Mesendoderm (in vitro differentiated cells): ENCODE data around the gene TRIM28.

Experiments
- DNase-seq: peaks from one replicate; pipeline ENCODE4 v3.0.0; 2013
- H2AK5ac ChIP-seq: 2 replicates; pipeline ENCODE4 v1.6.1; 2013; ENCODE audit warnings: low read length, inconsistent platforms
- H2BK120ac ChIP-seq: 2 replicates; pipeline ENCODE4 v1.6.1; 2013; ENCODE audit warnings: low read depth, mild to moderate bottlenecking, low read length, moderate library complexity, mixed read lengths
- H2BK15ac ChIP-seq: replicated peaks from 2 replicates; pipeline ENCODE4 v1.6.1; 2013; ENCODE audit warnings: low read depth, mild to moderate bottlenecking, moderate library complexity
- H2BK5ac ChIP-seq: 2 replicates; pipeline ENCODE4 v1.6.1; 2013; ENCODE audit warnings: low read length, inconsistent platforms
- H3K18ac ChIP-seq: 2 replicates; pipeline ENCODE4 v1.6.1; 2013; ENCODE audit warnings: mild to moderate bottlenecking, low read length, mixed read lengths
- H3K23ac ChIP-seq: one replicate; pipeline ENCODE4 v1.6.1; 2013; ENCODE audit warnings: low read length
- H3K27ac ChIP-seq: 2 replicates; pipeline ENCODE4 v1.5.1; 2013; ENCODE audit warnings: low read depth, mild to moderate bottlenecking, inconsistent platforms, low read length, moderate library complexity
- H3K27me3 ChIP-seq: 2 replicates; pipeline ENCODE4 v1.6.1; 2013; ENCODE audit warnings: low read length, control low read depth, mild to moderate bottlenecking, inconsistent platforms; ENCODE audit not compliant: insufficient read depth, poor library complexity
- H3K36me3 ChIP-seq: 2 replicates; pipeline ENCODE4 v1.6.1; 2013; ENCODE audit warnings: low read length, inconsistent platforms; ENCODE audit not compliant: control insufficient read depth, insufficient read depth
- H3K4ac ChIP-seq: one replicate; pipeline ENCODE4 v1.6.1; 2013; ENCODE audit warnings: low read depth, mild to moderate bottlenecking, low read length, moderate library complexity
- H3K4me1 ChIP-seq: 2 replicates; pipeline ENCODE4 v1.6.1; 2013; ENCODE audit warnings: low read depth, low read length, inconsistent platforms; ENCODE audit not compliant: control insufficient read depth
- H3K4me2 ChIP-seq: 2 replicates; pipeline ENCODE4 v1.6.1; 2013; ENCODE audit warnings: low read length
- H3K4me3 ChIP-seq: 2 replicates; pipeline ENCODE4 v1.5.1; 2013; ENCODE audit warnings: mild to moderate bottlenecking, low read length
- H3K56ac ChIP-seq: one replicate; pipeline ENCODE4 v1.6.1; 2013; ENCODE audit warnings: low read length
- H3K79me1 ChIP-seq: 2 replicates; pipeline ENCODE4 v1.6.1; 2013; ENCODE audit warnings: low read length, inconsistent platforms
- H3K79me2 ChIP-seq: 2 replicates; pipeline ENCODE4 v1.6.1; 2013; ENCODE audit warnings: mild to moderate bottlenecking, low read length; ENCODE audit not compliant: control insufficient read depth, insufficient read depth
- H3K9ac ChIP-seq: 2 replicates; pipeline ENCODE4 v1.6.1; 2013; ENCODE audit warnings: low read length, inconsistent platforms
- H4K5ac ChIP-seq: one replicate; pipeline ENCODE4 v1.6.1; 2013; ENCODE audit warnings: low read length
- H4K8ac ChIP-seq: one replicate; pipeline ENCODE4 v1.6.1; 2013; ENCODE audit warnings: low read depth, mild to moderate bottlenecking, control low read depth, low read length, moderate library complexity
- WGBS: extraction: QIAGEN DNeasy Blood & Tissue Kit; methylation state at CpG from one replicate; pipeline ENCODE4 v1.1.7; 2013; ENCODE audit warnings: low lambda C conversion rate, missing lambda C conversion rate; ENCODE audit not compliant: insufficient coverage; ENCODE audit errors: extremely low coverage; 5-methylcytosine and 5-hydroxymethylcytosine counted together

Gene TRIM28

DNA sequence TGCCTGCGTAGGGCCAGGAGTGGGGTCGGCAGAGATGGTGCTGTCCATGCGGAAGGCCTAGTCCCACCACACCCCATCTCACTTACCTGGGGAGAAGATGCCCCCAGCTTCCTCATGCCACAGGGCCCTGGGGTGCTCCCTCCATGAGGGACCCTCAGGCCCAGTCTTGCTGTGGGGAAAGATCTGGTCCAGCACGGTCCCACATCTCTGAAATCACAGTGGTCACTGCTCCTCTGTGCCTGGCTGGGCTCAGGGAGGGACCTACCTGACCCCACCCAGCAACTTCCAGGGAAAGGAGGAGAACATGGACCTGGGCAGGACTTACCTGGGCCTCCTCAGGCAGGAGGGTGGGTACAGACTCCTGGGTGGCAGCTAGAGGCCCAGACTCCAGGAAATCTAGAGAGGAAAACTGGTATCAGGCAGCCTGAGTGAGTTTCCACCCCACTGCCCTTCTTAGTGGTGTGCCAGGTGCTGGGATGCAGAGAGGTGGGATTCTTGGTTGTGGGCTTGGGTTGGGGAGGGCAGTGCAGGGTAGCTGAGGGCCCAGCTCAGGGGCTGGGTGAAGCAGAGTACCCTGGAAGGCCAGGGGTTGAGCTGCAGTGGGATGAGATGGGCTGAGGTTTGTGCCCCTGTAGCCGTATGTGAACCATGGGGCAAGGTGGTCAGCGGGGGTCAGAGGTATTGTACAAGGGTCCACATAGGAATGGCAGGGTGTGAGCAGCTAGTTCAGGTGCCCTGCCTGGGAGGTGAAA lies 25.5 kb downstream of the TRIM28 start:
- H4K5ac ChIP-seq: no peak overlapping the region
- peaks cover 6% of the 10 kb centered on the region for H3K36me3 ChIP-seq
- H3K9ac ChIP-seq: no peak overlapping the region
- H2BK120ac ChIP-seq: no peak overlapping the region
- H3K4me3 ChIP-seq: no peak overlapping the region
- H3K79me2 ChIP-seq: no peaks in the 10 kb centered on the region
- H4K8ac ChIP-seq: no peak overlapping the region
- no peak overlapping the region for H2BK5ac ChIP-seq
- DNase-seq: no peak
- no peak overlapping the region for H3K4me2 ChIP-seq
- no peak overlapping the region for H2AK5ac ChIP-seq
- H2BK15ac ChIP-seq: no peak overlapping the region
- H3K4me1 ChIP-seq: peaks cover 3% of the 10 kb centered on the region
- no peaks in the 10 kb centered on the region for H3K27me3 ChIP-seq
- no CpG with 5 or more reads among the region's 6 CpGs for WGBS
- H3K56ac ChIP-seq: no peak overlapping the region
- H3K4ac ChIP-seq: no peak overlapping the region
- no peaks in the 10 kb centered on the region for H3K79me1 ChIP-seq
- no peak overlapping the region for H3K18ac ChIP-seq
- no peak overlapping the region for H3K27ac ChIP-seq
- no peak overlapping the region for H3K23ac ChIP-seq

- H3K36me3 ChIP-seq: peaks cover 6% of the 10 kb centered on the region
- no peak overlapping the region for H3K56ac ChIP-seq
- no peak overlapping the region for H3K18ac ChIP-seq
- no CpG with 5 or more reads among the region's 8 CpGs for WGBS
- H3K27ac ChIP-seq: no peak overlapping the region
- no peaks in the 10 kb centered on the region for H3K79me2 ChIP-seq
- H2AK5ac ChIP-seq: no peak overlapping the region
- no peak overlapping the region for H3K4me2 ChIP-seq
- H2BK120ac ChIP-seq: no peak overlapping the region
- H2BK5ac ChIP-seq: no peak overlapping the region
- H3K27me3 ChIP-seq: no peaks in the 10 kb centered on the region
- no peak overlapping the region for H2BK15ac ChIP-seq
- H3K4me3 ChIP-seq: no peak overlapping the region
- H3K4me1 ChIP-seq: peaks cover 3% of the 10 kb centered on the region
- H3K79me1 ChIP-seq: no peaks in the 10 kb centered on the region
- no peak overlapping the region for H3K9ac ChIP-seq
- H4K8ac ChIP-seq: no peak overlapping the region
- no peak for DNase-seq
- H4K5ac ChIP-seq: no peak overlapping the region
- no peak overlapping the region for H3K4ac ChIP-seq
- no peak overlapping the region for H3K23ac ChIP-seq
Observed at GRCh38 chr19:58569943-58570670, 26.2 kb downstream of the TRIM28 start.

GRCh38 chr19:58570770-58571574 lies 27.1 kb downstream of the TRIM28 start:
- no peak overlapping the region for H4K5ac ChIP-seq
- no peak overlapping the region for H4K8ac ChIP-seq
- no peak overlapping the region for H3K18ac ChIP-seq
- no peak overlapping the region for H3K4me2 ChIP-seq
- H3K9ac ChIP-seq: no peak overlapping the region
- H3K23ac ChIP-seq: no peak overlapping the region
- H3K4me3 ChIP-seq: no peak overlapping the region
- no peaks in the 10 kb centered on the region for H3K79me2 ChIP-seq
- H3K79me1 ChIP-seq: no peaks in the 10 kb centered on the region
- H2BK15ac ChIP-seq: no peak overlapping the region
- peaks cover 6% of the 10 kb centered on the region for H3K36me3 ChIP-seq
- H3K27ac ChIP-seq: no peak overlapping the region
- H3K27me3 ChIP-seq: no peaks in the 10 kb centered on the region
- H2BK120ac ChIP-seq: no peak overlapping the region
- WGBS: no CpG with 5 or more reads among the region's 25 CpGs
- no peak for DNase-seq
- H3K4ac ChIP-seq: no peak overlapping the region
- H2AK5ac ChIP-seq: no peak overlapping the region
- no peak overlapping the region for H3K56ac ChIP-seq
- peaks cover 3% of the 10 kb centered on the region for H3K4me1 ChIP-seq
- H2BK5ac ChIP-seq: no peak overlapping the region

DNA sequence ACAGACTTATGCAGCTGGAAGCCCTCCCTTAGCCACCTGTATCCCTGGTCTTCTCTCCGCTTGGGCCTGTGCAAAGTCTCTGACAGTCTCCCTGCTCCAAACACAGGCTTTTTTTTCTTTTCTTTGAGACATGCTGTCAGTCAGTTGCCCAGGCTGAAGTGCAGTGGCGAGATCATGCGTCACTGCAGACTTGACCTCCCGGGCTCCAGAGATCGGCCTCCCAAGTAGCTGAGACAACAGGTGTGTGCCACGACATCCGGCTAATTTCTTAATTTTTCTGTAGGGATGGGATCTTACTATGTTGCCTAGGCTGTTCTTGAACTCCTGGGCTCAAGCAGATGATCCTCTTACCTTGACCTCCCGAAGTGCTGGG lies 27.7 kb downstream of the TRIM28 start:
- peaks cover 3% of the 10 kb centered on the region for H3K4me1 ChIP-seq
- no peak overlapping the region for H4K5ac ChIP-seq
- no peak overlapping the region for H2BK5ac ChIP-seq
- no peak overlapping the region for H4K8ac ChIP-seq
- no peak overlapping the region for H3K18ac ChIP-seq
- no peak overlapping the region for H3K27ac ChIP-seq
- no peak overlapping the region for H3K4me3 ChIP-seq
- H2AK5ac ChIP-seq: no peak overlapping the region
- no peak overlapping the region for H3K4ac ChIP-seq
- no peaks in the 10 kb centered on the region for H3K27me3 ChIP-seq
- no peak overlapping the region for H2BK15ac ChIP-seq
- H3K79me2 ChIP-seq: no peaks in the 10 kb centered on the region
- peaks cover 6% of the 10 kb centered on the region for H3K36me3 ChIP-seq
- no peak overlapping the region for H3K4me2 ChIP-seq
- no peak overlapping the region for H3K56ac ChIP-seq
- H3K9ac ChIP-seq: no peak overlapping the region
- no CpG with 5 or more reads among the region's 8 CpGs for WGBS
- no peaks in the 10 kb centered on the region for H3K79me1 ChIP-seq
- H2BK120ac ChIP-seq: no peak overlapping the region
- DNase-seq: no peak
- H3K23ac ChIP-seq: no peak overlapping the region

- no peak overlapping the region for H3K23ac ChIP-seq
- H3K79me1 ChIP-seq: no peaks in the 10 kb centered on the region
- H2AK5ac ChIP-seq: no peak overlapping the region
- H3K79me2 ChIP-seq: no peaks in the 10 kb centered on the region
- H3K4me2 ChIP-seq: peak overlapping the region; percentile 34
- peak overlapping the region; percentile 100 for H3K56ac ChIP-seq
- H3K4me3 ChIP-seq: no peak overlapping the region
- DNase-seq: no peak
- peaks cover 5% of the 10 kb centered on the region for H3K36me3 ChIP-seq
- no peak overlapping the region for H4K8ac ChIP-seq
- no peak overlapping the region for H3K27ac ChIP-seq
- peak overlapping the region; percentile 12 for H3K9ac ChIP-seq
- no peaks in the 10 kb centered on the region for H3K27me3 ChIP-seq
- peaks cover 3% of the 10 kb centered on the region for H3K4me1 ChIP-seq
- no peak overlapping the region for H3K18ac ChIP-seq
- no peak overlapping the region for H4K5ac ChIP-seq
- no peak overlapping the region for H3K4ac ChIP-seq
- no CpG with 5 or more reads among the region's 24 CpGs for WGBS
- no peak overlapping the region for H2BK15ac ChIP-seq
- H2BK5ac ChIP-seq: no peak overlapping the region
- no peak overlapping the region for H2BK120ac ChIP-seq
Observed at GRCh38 chr19:58572026-58572817, 28.4 kb downstream of the TRIM28 start.
